PFSK-1 (cell line): ENCODE measurements around the gene PRSS48.

Experiments used
- FOXP2 ChIP-seq: optimal IDR thresholded peaks from 2 replicates; pipeline ENCODE3; 2011; ENCODE audit warnings: borderline replicate concordance, control low read depth, inconsistent platforms; ENCODE audit not compliant: insufficient read depth; ENCODE audit errors: extremely low read length, extremely low read depth
- POLR2AphosphoS5 ChIP-seq: IDR thresholded peaks from 2 replicates; pipeline ENCODE4 v1.6.1; 2012; ENCODE audit warnings: low read depth, mild to moderate bottlenecking, control low read depth, low read length, moderate library complexity
- SIN3A ChIP-seq: IDR thresholded peaks from 2 replicates; pipeline ENCODE4 v1.6.1; 2012; ENCODE audit warnings: mild to moderate bottlenecking, low read length, moderate library complexity, borderline replicate concordance; ENCODE audit not compliant: insufficient read depth
- TAF1 ChIP-seq: IDR thresholded peaks from 2 replicates; pipeline ENCODE4 v1.6.1; 2012; ENCODE audit warnings: low read length, control low read depth, borderline replicate concordance; ENCODE audit not compliant: insufficient read depth
- TF ChIP-seq, protein P1 (sequence below), 2 experiments: IDR thresholded peaks; 2 replicates each; pipeline versions ENCODE4 v1.6.1 to v1.8.0; 2011 to 2012; ENCODE audit warnings: low read depth in 2 of 2, low read length in 2 of 2, control low read depth in 1 of 2, inconsistent platforms in 1 of 2, mild to moderate bottlenecking in 1 of 2, moderate library complexity in 1 of 2; ENCODE audit not compliant: insufficient read depth in 1 of 2

The PRSS48 gene

DNA sequence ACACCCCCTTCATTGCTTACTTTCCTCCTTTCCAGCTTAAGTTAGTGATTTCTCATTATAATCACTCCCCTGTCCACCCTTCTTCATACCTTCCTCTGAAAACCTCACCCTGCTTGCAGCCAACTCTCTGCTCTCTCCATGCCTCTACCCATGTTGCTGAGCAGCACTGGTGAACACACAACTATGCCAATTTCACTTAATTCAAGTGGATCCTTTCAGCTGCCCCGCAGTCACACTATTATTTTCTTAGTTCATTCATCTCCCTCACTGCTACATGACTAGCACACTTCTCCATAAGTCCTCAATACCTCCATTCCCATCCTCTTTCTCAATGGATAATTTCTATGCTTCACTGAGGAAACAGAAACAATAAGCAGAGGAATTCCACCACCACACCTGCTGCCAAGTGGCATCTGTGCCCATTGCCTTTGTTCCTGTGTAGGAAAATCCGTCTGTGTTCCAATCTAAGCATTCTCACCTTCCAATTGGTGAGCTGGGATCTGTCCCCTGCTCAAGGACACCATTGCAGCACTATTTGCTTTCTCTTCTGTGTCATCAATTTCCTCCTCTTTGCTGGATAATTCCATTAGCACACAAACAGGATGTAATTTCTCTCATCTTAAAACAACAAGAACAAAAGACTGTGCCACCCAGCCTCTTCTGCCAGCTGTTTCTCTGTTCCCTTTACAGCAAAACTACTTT lies 25.2 kb upstream of the PRSS48 start:
- TF ChIP-seq SIN3A (no peak), POLR2AphosphoS5 (no peak), FOXP2 (no peak), TAF1 (no peak)
- TF ChIP-seq, protein P1, sequence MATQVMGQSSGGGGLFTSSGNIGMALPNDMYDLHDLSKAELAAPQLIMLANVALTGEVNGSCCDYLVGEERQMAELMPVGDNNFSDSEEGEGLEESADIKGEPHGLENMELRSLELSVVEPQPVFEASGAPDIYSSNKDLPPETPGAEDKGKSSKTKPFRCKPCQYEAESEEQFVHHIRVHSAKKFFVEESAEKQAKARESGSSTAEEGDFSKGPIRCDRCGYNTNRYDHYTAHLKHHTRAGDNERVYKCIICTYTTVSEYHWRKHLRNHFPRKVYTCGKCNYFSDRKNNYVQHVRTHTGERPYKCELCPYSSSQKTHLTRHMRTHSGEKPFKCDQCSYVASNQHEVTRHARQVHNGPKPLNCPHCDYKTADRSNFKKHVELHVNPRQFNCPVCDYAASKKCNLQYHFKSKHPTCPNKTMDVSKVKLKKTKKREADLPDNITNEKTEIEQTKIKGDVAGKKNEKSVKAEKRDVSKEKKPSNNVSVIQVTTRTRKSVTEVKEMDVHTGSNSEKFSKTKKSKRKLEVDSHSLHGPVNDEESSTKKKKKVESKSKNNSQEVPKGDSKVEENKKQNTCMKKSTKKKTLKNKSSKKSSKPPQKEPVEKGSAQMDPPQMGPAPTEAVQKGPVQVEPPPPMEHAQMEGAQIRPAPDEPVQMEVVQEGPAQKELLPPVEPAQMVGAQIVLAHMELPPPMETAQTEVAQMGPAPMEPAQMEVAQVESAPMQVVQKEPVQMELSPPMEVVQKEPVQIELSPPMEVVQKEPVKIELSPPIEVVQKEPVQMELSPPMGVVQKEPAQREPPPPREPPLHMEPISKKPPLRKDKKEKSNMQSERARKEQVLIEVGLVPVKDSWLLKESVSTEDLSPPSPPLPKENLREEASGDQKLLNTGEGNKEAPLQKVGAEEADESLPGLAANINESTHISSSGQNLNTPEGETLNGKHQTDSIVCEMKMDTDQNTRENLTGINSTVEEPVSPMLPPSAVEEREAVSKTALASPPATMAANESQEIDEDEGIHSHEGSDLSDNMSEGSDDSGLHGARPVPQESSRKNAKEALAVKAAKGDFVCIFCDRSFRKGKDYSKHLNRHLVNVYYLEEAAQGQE (IDR thresholded peaks at IDR 0.05; ENCODE audit: insufficient read depth in 1 of 2, low read depth in 2 of 2, low read length in 2 of 2): no peak

DNA sequence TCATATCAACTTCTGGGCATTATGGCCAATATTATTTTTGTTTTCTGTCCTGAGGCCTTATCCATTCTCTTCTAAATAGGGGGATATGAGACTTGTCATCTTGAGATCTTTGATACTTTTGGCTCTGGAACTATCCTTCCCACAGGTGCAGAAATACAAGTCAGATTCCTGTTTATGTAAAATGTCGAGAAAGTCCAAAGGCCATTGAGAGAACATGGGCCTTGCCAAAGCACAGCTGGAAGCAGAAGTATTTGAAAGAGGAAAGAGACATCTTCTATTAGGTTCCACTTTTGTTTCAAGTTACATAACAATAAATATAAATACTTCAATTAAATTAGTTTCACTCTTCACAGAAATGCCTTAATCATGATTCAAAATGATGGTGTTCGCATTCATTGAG lies 20.8 kb upstream of the PRSS48 start:
- TF ChIP-seq, protein P1 (IDR thresholded peaks at IDR 0.05; ENCODE audit: insufficient read depth in 1 of 2, low read depth in 2 of 2, low read length in 2 of 2): no peak
- no peak for TF ChIP-seq POLR2AphosphoS5
- no peak for TF ChIP-seq SIN3A
- no peak for TF ChIP-seq TAF1
- TF ChIP-seq FOXP2: no peak

DNA sequence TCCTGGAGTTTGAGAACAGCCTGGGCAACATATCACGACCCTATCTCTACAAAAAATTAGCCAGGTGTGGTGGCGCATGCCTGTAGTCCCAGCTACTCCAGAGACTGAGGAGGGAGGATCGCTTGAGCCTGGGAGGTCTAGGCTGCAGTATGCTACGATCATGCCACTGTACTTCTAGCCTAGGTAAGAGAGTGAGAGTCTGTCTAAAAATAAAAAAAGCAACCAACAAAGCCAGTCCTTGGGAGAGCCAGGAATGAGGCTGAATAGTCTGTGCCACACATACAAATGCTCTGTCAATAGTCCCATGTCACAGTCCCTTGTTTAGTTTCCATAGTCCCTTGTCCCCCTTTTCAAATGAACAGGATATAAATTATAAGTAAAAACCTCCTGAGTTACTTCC lies 19.3 kb upstream of the PRSS48 start:
- TF ChIP-seq FOXP2 (no peak), TAF1 (no peak), SIN3A (no peak)

DNA sequence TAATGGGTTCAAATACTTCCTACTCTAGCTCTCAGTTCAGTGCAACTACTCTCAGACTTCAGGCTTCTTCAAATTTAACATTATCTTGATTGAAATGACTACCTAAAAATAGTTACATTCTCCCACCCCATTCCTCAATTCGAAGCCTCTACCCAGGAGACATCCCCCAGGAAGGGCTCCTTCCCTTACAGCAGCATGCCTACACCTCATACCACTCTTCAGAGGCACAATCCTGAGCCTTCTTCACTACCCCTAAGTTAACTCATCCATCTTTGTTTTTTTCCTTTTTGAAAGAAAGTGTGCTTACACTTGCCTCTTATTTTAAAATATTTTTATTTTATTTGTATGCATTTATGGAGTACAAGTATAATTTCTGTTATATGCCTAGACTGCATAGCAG lies 17.2 kb upstream of the PRSS48 start:
- TF ChIP-seq TAF1 (no peak), SIN3A (no peak), FOXP2 (no peak), POLR2AphosphoS5 (no peak)
- TF ChIP-seq, protein P1 (IDR thresholded peaks at IDR 0.05; ENCODE audit: insufficient read depth in 1 of 2, low read depth in 2 of 2, low read length in 2 of 2): no peak

DNA sequence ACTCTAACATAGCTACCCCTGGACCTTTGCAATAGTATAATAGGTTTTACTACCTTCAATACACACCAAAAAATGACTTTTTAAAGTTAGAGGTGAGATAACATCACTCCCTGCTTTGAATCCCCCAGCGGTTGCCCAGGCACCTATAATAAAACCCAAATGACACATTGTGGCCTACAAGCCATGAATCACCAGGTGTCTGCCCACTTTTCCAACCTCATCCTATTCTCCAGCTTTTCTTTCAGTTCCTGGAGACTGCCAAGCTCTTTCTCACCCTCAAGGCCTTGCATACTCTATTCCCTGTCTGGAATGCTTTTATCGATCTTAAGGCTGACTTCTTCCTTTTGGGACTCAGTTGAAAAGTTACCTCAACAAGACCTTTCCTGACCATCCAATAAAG lies 16.4 kb upstream of the PRSS48 start:
- TF ChIP-seq POLR2AphosphoS5 (no peak), TAF1 (no peak), SIN3A (no peak), FOXP2 (no peak)
- TF ChIP-seq, protein P1 (IDR thresholded peaks at IDR 0.05; ENCODE audit: insufficient read depth in 1 of 2, low read depth in 2 of 2, low read length in 2 of 2): no peak
